Lung (tissue), 12 donors: ENCODE results near the gene MRNIP. TPM values are rescaled to one million over a fixed set of nuclear protein-coding genes. Genes with fewer than 3 reads are reported as not detected.

Experiments used
- ATAC-seq: fragments of 200-7000 bp; cut with Tn5 transposase; one replicate; pipeline ENCODE4 v1.9.1; 2020; ENCODE audit warnings: moderate number of reproducible peaks; ENCODE audit not compliant: insufficient read depth, low FRiP score
- DNase-seq, 3 donors: peaks; one replicate each; pipeline ENCODE4 v3.0.0-alpha.2; 2013 to 2017
- H3K27ac ChIP-seq, 2 donors: one replicate each; pipeline ENCODE4 v1.5.1; 2013; ENCODE audit warnings: mild to moderate bottlenecking in 2 of 2, moderate library complexity in 2 of 2, control low read depth in 1 of 2, inconsistent platforms in 1 of 2, low read depth in 1 of 2, low read length in 1 of 2
- H3K27me3 ChIP-seq, 3 donors: one replicate each; pipeline ENCODE4 v1.5.1; 2013; ENCODE audit warnings: low read length in 2 of 3; ENCODE audit not compliant: control insufficient read depth in 3 of 3, insufficient read depth in 3 of 3
- H3K36me3 ChIP-seq, 4 donors: one replicate each; pipeline ENCODE4 v1.5.1; 2013; ENCODE audit warnings: low read length in 4 of 4, mild to moderate bottlenecking in 1 of 4, moderate library complexity in 1 of 4; ENCODE audit not compliant: control insufficient read depth in 4 of 4, insufficient read depth in 4 of 4
- H3K4me1 ChIP-seq, 5 donors: one replicate each; pipeline ENCODE4 v1.5.1; 2013; ENCODE audit warnings: low read length in 5 of 5, mild to moderate bottlenecking in 2 of 5, moderate library complexity in 1 of 5; ENCODE audit not compliant: control insufficient read depth in 5 of 5, insufficient read depth in 5 of 5
- H3K4me3 ChIP-seq: one replicate; pipeline ENCODE4 v1.5.1; 2013; ENCODE audit warnings: mild to moderate bottlenecking, control low read depth, moderate library complexity
- H3K9ac ChIP-seq, 2 donors: one replicate each; pipeline ENCODE4 v1.5.1; 2013; ENCODE audit warnings: low read length in 2 of 2, control low read depth in 1 of 2; ENCODE audit not compliant: insufficient read depth in 1 of 2
- H3K9me3 ChIP-seq, 4 donors: one replicate each; pipeline ENCODE4 v1.5.1; 2013; ENCODE audit warnings: low read length in 3 of 4, mild to moderate bottlenecking in 1 of 4, moderate library complexity in 1 of 4; ENCODE audit not compliant: control insufficient read depth in 4 of 4, insufficient read depth in 3 of 4
- WGBS, 2 donors: extraction: QIAGEN DNeasy Blood & Tissue Kit; methylation state at CpG; one replicate each; pipeline ENCODE4 v1.1.7; 2013; 5-methylcytosine and 5-hydroxymethylcytosine counted together
- polyA plus RNA-seq, 2 donors: library from polyadenylated mRNA; stranded (reverse); fragments of 200-250 nt; gene quantifications; one replicate each; pipeline ENCODE4 v1.2.1, GENCODE V29; 2013
- total RNA-seq, 2 donors: library from RNA; depleted of rRNA in 1 of 2; stranded (reverse); fragments of >200 nt in 1 of 2; gene quantifications; one replicate each; pipeline ENCODE4 v1.2.1, GENCODE V29; 2014 to 2021
- TF ChIP-seq, protein P1 (sequence below): IDR thresholded peaks from 2 replicates; pipeline ENCODE4 v1.5.1; 2012; ENCODE audit warnings: mild to moderate bottlenecking; ENCODE audit errors: control extremely low read depth, extremely low read depth
- donor health status: control.
- donor health status: control.
- donor health status: Bipolar disorder and iron deficiency.
- donor health status: healthy.
- donor health status: DM: yes; HTN: yes; CAD: no.

The MRNIP gene
- total and polyA plus RNA-seq, 4 donors, result 15.4 to 51.0 (median 35.4) TPM

DNA sequence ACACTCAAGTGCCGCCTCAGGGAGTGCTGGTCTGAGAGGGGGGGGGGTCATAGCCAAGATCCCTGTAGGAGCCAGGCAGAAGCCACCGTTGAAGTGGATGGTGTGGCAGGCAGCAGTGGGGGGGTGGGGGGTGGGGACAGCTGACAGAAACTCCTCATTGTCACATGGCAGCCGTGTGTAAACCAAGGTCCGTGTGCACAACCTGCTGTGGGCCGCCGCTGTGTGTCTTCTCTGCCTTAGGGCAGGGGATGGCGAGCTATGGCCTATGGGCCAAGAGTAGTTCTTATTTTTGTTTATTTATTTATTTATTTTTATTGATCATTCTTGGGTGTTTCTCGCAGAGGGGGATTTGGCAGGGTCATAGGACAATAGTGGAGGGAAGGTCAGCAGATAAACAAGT, 24.5 kb downstream of the MRNIP start:
- H3K4me1 ChIP-seq, result peaks cover 0 to 4% (median 0%) of the 10 kb centered on the region in 5 donors
- H3K36me3 ChIP-seq, result peaks cover 43 to 61% (median 50%) of the 10 kb centered on the region in 4 donors
- no peak overlapping the region for H3K27ac ChIP-seq
- H3K9me3 ChIP-seq, result no peaks in the 10 kb centered on the region
- no peak overlapping the region for H3K4me3 ChIP-seq
- no peaks in the 10 kb centered on the region for H3K27me3 ChIP-seq
- ATAC-seq (no peak), DNase-seq (no peak)
- WGBS, 2 donors, result 77 to 88% methylated on average over 8 of the region's 8 CpGs
- no peak overlapping the region for H3K9ac ChIP-seq
- TF ChIP-seq, protein P1, sequence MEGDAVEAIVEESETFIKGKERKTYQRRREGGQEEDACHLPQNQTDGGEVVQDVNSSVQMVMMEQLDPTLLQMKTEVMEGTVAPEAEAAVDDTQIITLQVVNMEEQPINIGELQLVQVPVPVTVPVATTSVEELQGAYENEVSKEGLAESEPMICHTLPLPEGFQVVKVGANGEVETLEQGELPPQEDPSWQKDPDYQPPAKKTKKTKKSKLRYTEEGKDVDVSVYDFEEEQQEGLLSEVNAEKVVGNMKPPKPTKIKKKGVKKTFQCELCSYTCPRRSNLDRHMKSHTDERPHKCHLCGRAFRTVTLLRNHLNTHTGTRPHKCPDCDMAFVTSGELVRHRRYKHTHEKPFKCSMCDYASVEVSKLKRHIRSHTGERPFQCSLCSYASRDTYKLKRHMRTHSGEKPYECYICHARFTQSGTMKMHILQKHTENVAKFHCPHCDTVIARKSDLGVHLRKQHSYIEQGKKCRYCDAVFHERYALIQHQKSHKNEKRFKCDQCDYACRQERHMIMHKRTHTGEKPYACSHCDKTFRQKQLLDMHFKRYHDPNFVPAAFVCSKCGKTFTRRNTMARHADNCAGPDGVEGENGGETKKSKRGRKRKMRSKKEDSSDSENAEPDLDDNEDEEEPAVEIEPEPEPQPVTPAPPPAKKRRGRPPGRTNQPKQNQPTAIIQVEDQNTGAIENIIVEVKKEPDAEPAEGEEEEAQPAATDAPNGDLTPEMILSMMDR, result no peak

DNA sequence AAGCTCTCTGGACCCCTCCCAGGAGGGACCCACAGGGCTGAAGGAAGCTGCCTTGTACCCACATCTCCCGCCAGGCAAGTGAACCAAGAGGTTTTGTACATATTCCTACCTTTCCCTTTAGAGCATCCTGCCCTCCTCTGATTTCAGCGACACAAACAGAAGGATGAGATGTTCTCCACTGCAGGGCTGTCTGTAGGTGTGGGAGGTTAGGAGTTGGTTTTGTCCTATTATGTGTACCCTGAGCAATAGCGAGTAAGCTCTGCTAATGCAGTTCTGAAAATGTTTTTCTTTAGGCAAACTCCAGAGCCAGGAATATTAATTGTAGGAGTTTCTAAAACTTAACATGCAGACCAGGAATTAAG, 24.9 kb downstream of the MRNIP start:
- DNase-seq (no peak), ATAC-seq (no peak)
- TF ChIP-seq, protein P1, result no peak
- Histone ChIP-seq H3K36me3 (peaks cover 45 to 65% (median 52%) of the 10 kb centered on the region in 4 donors), H3K4me1 (peaks cover 0 to 6% (median 0%) of the 10 kb centered on the region in 5 donors), H3K9ac (no peak overlapping the region), H3K27ac (no peak overlapping the region), H3K9me3 (no peaks in the 10 kb centered on the region), H3K4me3 (no peak overlapping the region), H3K27me3 (no peaks in the 10 kb centered on the region)
- WGBS, 2 donors, result 97 to 100% methylated on average over 3 of the region's 3 CpGs

DNA sequence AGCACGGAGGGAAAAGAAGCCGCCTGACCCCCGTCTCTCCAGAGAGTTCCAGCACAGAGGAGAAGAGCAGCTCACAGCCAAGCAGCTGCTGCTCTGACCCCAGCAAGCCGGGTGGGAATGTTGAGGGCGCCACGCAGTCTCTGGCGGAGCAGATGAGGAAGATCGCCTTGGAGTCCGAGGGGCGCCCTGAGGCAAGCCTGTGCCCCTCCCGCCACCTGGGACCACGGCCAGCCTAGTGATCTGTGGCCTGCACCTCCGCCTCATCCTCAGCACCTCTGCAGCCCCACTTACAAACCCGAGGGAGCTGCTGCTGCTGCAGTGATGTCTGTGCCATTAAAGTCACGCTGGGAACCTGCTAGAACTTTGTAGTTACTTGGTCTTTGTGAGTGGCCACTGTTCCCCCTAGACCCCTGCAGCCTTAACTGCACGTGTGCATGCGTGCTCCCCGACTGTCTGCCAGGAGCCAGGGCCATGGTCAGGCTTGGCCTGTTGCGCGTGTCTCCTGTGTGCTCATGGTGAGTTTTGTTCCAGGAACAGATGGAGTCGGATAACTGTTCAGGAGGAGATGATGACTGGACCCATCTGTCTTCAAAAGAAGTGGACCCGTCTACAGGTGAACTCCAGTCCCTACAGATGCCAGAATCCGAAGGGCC, 25.4 kb downstream of the MRNIP start:
- H3K9me3 ChIP-seq, result no peaks in the 10 kb centered on the region
- H3K4me1 ChIP-seq, result peaks cover 0 to 6% (median 0%) of the 10 kb centered on the region in 5 donors
- WGBS, 2 donors, result 92% methylated on average over 23 of the region's 23 CpGs
- no peak overlapping the region for H3K27ac ChIP-seq
- H3K27me3 ChIP-seq, result no peaks in the 10 kb centered on the region
- peaks cover 44 to 63% (median 51%) of the 10 kb centered on the region in 4 donors for H3K36me3 ChIP-seq
- H3K9ac ChIP-seq, result no peak overlapping the region
- TF ChIP-seq, protein P1, result no peak
- ATAC-seq (no peak), DNase-seq (no peak)
- no peak overlapping the region for H3K4me3 ChIP-seq
